WTC11 (cell line): ENCODE measurements around the gene ZC2HC1B.

Experiments
- ARID4B ChIP-seq: sonication (generic); formaldehyde crosslinking; IDR thresholded peaks from 2 replicates; pipeline ENCODE4 v1.8.0; 2023; ENCODE audit warnings: missing genetic modification reagents, mild to moderate bottlenecking, borderline replicate concordance
- CTCF ChIP-seq: fragments of 200-600 bp; IDR thresholded peaks from 2 replicates; pipeline ENCODE4 v1.8.0; 2022; ENCODE audit warnings: antibody characterized with exemption
- ELF4 ChIP-seq: sonication (generic); formaldehyde crosslinking; IDR thresholded peaks from 2 replicates; pipeline ENCODE4 v1.8.1; 2022; ENCODE audit warnings: low read depth, mild to moderate bottlenecking, moderate library complexity, missing genetic modification reagents
- KAT7 ChIP-seq: sonication (generic); formaldehyde crosslinking; IDR thresholded peaks from 2 replicates; pipeline ENCODE4 v1.8.1; 2023; ENCODE audit warnings: missing genetic modification reagents, mild to moderate bottlenecking, borderline replicate concordance
- NR2C2 ChIP-seq: sonication (generic); formaldehyde crosslinking; IDR thresholded peaks from 2 replicates; pipeline ENCODE4 v1.8.0; 2022; ENCODE audit warnings: mild to moderate bottlenecking, missing genetic modification reagents
- SP1 ChIP-seq: sonication (generic); formaldehyde crosslinking; conservative IDR thresholded peaks from 2 replicates; pipeline ENCODE4 v1.8.1; 2022; ENCODE audit warnings: missing genetic modification reagents
- USF1 ChIP-seq: sonication (generic); formaldehyde crosslinking; IDR thresholded peaks from 2 replicates; pipeline ENCODE4 v1.8.0; 2022; ENCODE audit warnings: mild to moderate bottlenecking, missing genetic modification reagents
- ZNF425 ChIP-seq: fragments of 250-450 bp; sonication (Bioruptor Pico); conservative IDR thresholded peaks from 2 replicates; pipeline ENCODE4 v1.9.0; 2021; ENCODE audit warnings: mild to moderate bottlenecking
- TF ChIP-seq, protein P1 (sequence below): sonication (generic); formaldehyde crosslinking; IDR thresholded peaks from 2 replicates; pipeline ENCODE4 v1.8.0; 2022; ENCODE audit warnings: missing genetic modification reagents
- TF ChIP-seq, protein P2 (sequence below): sonication (generic); formaldehyde crosslinking; IDR thresholded peaks from 2 replicates; pipeline ENCODE4 v1.8.1; 2022; ENCODE audit warnings: low read depth, missing genetic modification reagents, borderline replicate concordance
- TF ChIP-seq, protein P3 (sequence below): sonication (generic); formaldehyde crosslinking; IDR thresholded peaks from 2 replicates; pipeline ENCODE4 v1.8.0; 2023; ENCODE audit warnings: missing genetic modification reagents

GRCh38 chr6:143857651-143858050 lies 6.6 kb upstream of the ZC2HC1B start:
- TF ChIP-seq ARID4B (CRISPR knock-in tag), result no peak
- TF ChIP-seq NR2C2 (CRISPR knock-in tag), result no peak
- TF ChIP-seq CTCF, result no peak
- TF ChIP-seq USF1 (CRISPR knock-in tag), result no peak
- TF ChIP-seq, protein P1, sequence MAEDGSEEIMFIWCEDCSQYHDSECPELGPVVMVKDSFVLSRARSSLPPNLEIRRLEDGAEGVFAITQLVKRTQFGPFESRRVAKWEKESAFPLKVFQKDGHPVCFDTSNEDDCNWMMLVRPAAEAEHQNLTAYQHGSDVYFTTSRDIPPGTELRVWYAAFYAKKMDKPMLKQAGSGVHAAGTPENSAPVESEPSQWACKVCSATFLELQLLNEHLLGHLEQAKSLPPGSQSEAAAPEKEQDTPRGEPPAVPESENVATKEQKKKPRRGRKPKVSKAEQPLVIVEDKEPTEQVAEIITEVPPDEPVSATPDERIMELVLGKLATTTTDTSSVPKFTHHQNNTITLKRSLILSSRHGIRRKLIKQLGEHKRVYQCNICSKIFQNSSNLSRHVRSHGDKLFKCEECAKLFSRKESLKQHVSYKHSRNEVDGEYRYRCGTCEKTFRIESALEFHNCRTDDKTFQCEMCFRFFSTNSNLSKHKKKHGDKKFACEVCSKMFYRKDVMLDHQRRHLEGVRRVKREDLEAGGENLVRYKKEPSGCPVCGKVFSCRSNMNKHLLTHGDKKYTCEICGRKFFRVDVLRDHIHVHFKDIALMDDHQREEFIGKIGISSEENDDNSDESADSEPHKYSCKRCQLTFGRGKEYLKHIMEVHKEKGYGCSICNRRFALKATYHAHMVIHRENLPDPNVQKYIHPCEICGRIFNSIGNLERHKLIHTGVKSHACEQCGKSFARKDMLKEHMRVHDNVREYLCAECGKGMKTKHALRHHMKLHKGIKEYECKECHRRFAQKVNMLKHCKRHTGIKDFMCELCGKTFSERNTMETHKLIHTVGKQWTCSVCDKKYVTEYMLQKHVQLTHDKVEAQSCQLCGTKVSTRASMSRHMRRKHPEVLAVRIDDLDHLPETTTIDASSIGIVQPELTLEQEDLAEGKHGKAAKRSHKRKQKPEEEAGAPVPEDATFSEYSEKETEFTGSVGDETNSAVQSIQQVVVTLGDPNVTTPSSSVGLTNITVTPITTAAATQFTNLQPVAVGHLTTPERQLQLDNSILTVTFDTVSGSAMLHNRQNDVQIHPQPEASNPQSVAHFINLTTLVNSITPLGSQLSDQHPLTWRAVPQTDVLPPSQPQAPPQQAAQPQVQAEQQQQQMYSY, result no peak
- TF ChIP-seq KAT7 (CRISPR knock-in tag), result no peak
- no peak for TF ChIP-seq ELF4 (CRISPR knock-in tag)
- TF ChIP-seq, protein P2, sequence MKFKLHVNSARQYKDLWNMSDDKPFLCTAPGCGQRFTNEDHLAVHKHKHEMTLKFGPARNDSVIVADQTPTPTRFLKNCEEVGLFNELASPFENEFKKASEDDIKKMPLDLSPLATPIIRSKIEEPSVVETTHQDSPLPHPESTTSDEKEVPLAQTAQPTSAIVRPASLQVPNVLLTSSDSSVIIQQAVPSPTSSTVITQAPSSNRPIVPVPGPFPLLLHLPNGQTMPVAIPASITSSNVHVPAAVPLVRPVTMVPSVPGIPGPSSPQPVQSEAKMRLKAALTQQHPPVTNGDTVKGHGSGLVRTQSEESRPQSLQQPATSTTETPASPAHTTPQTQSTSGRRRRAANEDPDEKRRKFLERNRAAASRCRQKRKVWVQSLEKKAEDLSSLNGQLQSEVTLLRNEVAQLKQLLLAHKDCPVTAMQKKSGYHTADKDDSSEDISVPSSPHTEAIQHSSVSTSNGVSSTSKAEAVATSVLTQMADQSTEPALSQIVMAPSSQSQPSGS, result no peak
- TF ChIP-seq, protein P3, sequence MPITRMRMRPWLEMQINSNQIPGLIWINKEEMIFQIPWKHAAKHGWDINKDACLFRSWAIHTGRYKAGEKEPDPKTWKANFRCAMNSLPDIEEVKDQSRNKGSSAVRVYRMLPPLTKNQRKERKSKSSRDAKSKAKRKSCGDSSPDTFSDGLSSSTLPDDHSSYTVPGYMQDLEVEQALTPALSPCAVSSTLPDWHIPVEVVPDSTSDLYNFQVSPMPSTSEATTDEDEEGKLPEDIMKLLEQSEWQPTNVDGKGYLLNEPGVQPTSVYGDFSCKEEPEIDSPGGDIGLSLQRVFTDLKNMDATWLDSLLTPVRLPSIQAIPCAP, result no peak
- TF ChIP-seq ZNF425 (CRISPR knock-in tag), result no peak
- TF ChIP-seq SP1 (CRISPR knock-in tag), result no peak
